ENCODE data around the gene OGDH.

The OGDH gene

DNA sequence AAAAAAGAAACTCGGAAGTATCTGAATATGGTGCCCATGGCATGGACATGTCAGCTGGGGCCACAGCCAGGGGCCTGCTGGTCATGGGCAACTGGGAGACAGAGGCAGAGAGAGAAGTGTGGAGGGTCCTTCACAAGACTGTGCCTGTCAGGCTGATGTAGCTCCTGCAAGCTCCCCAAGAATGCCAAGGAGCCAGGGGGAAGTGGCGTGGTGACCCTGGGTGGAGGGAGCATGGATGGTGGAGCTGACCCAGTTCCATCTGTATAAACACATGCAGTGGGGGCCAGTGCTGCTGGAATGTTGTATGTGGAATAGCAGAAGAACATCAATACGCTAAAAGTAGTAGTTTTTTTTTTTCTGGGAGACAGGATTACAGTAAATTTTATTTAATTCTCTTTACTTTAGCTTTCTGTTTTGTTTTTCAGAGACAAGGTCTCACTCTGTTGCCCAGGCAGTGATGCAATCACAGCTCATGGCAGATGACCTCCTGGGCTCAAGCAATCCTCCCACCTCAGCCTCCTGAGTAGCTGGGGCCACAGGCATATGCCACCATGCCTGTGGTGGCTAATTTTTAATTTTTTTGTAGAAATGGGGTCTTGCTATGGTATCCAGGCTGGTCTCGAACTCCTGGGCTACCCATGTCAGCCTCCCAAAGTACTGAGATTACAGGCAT lies 131.8 kb downstream of the OGDH start:
- TF ChIP-seq CTCF (IDR thresholded peaks at IDR 0.05; ENCODE audit: low read length) (no peak), EZH2phosphoT487 (IDR thresholded peaks at IDR 0.05; ENCODE audit: low read length) (no peak), EZH2 (optimal IDR thresholded peaks at IDR 0.05; ENCODE audit: low read depth, low read length) (no peak)
- H3K36me3 ChIP-seq (replicated peaks; ENCODE audit: insufficient read depth, low read length) = no peaks in the 10 kb centered on the region
- H3K27me3 ChIP-seq (replicated peaks; ENCODE audit: insufficient read depth, low read length) = no peaks in the 10 kb centered on the region
- no peak overlapping the region for H3K9ac ChIP-seq (ENCODE audit: low read length)
- no peak overlapping the region for H3K27ac ChIP-seq (ENCODE audit: low read length)
- no peaks in the 10 kb centered on the region for H3K79me2 ChIP-seq (ENCODE audit: low read length)
- no peak overlapping the region for H2AFZ ChIP-seq (ENCODE audit: low read length)
- no peak for DNase-seq
- H4K20me1 ChIP-seq (ENCODE audit: insufficient read depth, low read length) = no peaks in the 10 kb centered on the region
- peaks cover 7% of the 10 kb centered on the region for H3K4me1 ChIP-seq (ENCODE audit: low read length)
- H3F3A ChIP-seq (ENCODE audit: insufficient read depth, low read length) = no peaks in the 10 kb centered on the region
- no peaks in the 10 kb centered on the region for H3K9me3 ChIP-seq (replicated peaks; ENCODE audit: insufficient read depth, low read length)
- H3K4me3 ChIP-seq (ENCODE audit: low read length) = no peak overlapping the region
- no peaks in the 10 kb centered on the region for H3K9me2 ChIP-seq (replicated peaks; ENCODE audit: insufficient read depth, low read length)
- no peak overlapping the region for H3K4me2 ChIP-seq (ENCODE audit: low read depth, low read length)

DNA sequence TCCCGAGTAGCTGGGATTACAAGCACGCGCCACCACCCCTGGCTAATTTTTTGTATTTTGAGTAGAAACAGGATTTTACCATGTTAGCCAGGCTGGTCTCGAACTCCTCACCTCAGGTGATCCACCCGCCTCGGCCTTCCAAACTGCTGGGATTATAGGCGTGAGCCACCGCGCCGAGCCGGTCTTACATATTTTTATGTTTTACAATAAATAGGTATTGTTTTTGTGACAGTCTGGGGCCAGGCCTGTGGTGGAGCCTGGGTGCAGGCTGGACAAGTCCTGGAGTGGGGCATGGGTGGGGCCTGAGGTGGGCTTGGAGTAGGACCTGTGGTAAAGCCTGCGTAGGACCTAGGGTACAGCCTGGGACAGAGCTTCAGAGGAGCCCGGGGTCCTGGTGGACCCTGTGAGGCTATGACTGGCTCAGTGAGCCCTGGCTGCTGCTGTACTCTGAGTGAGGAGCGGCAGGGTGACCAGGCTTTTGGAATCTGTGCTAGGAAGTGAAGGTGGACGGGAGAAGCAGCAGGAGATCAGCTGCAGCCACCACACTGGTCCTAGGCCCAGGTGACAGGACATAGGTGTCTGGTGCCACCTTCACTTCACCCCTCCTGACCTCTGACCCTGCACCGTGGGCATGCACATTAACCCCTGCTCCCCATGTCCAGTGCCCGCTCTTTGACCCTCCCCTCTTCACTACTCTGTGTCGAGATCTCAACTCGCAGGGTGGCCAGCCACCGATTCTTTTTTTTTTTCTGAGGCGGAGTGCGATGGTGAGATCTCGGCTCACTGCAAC lies 132.6 kb downstream of the OGDH start:
- TF ChIP-seq EZH2 (optimal IDR thresholded peaks at IDR 0.05; ENCODE audit: low read depth, low read length) = no peak
- TF ChIP-seq CTCF (IDR thresholded peaks at IDR 0.05; ENCODE audit: low read length) = no peak
- TF ChIP-seq EZH2phosphoT487 (IDR thresholded peaks at IDR 0.05; ENCODE audit: low read length) = no peak

DNA sequence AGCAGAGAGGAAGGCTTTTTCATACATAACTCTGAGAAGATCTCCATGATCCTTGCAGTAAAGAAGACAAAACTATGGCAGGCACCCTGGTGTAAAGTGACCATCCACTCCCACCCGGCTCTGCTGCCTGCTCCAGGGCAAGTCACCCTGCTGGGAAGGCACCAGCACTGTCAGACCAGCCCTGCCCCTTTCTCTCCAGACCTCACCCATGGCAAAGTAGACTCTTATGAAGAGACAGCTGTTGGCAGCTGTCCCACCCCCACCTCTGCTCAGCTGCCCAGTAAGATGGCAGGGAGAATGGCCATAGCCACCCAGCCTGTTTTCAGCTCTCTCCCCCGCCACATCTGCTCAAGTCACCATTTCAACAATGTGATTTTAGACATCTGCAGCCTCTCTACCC lies 133.6 kb downstream of the OGDH start:
- Histone ChIP-seq H3F3A (ENCODE audit: insufficient read depth, low read length) (no peaks in the 10 kb centered on the region), H4K20me1 (ENCODE audit: insufficient read depth, low read length) (no peaks in the 10 kb centered on the region), H3K4me3 (ENCODE audit: low read length) (no peak overlapping the region), H3K9ac (ENCODE audit: low read length) (no peak overlapping the region), H3K27ac (ENCODE audit: low read length) (no peak overlapping the region), H3K79me2 (ENCODE audit: low read length) (no peaks in the 10 kb centered on the region), H3K4me2 (ENCODE audit: low read depth, low read length) (no peak overlapping the region), H3K27me3 (replicated peaks; ENCODE audit: insufficient read depth, low read length) (no peaks in the 10 kb centered on the region), H2AFZ (ENCODE audit: low read length) (no peak overlapping the region), H3K9me3 (replicated peaks; ENCODE audit: insufficient read depth, low read length) (no peaks in the 10 kb centered on the region), H3K9me2 (replicated peaks; ENCODE audit: insufficient read depth, low read length) (no peaks in the 10 kb centered on the region), H3K4me1 (ENCODE audit: low read length) (peaks cover 7% of the 10 kb centered on the region), H3K36me3 (replicated peaks; ENCODE audit: insufficient read depth, low read length) (no peaks in the 10 kb centered on the region)
- DNase-seq = no peak
- TF ChIP-seq EZH2phosphoT487 (IDR thresholded peaks at IDR 0.05; ENCODE audit: low read length) (no peak), CTCF (IDR thresholded peaks at IDR 0.05; ENCODE audit: low read length) (no peak), EZH2 (optimal IDR thresholded peaks at IDR 0.05; ENCODE audit: low read depth, low read length) (no peak)

More for the DNA sequence above, 132.6 kb downstream of the OGDH start:
- no peaks in the 10 kb centered on the region for H3K9me2 ChIP-seq (replicated peaks; ENCODE audit: insufficient read depth, low read length)
- H3K9ac ChIP-seq (ENCODE audit: low read length) = no peak overlapping the region
- H2AFZ ChIP-seq (ENCODE audit: low read length) = no peak overlapping the region
- H3K4me1 ChIP-seq (ENCODE audit: low read length) = peaks cover 7% of the 10 kb centered on the region
- H3K27ac ChIP-seq (ENCODE audit: low read length) = no peak overlapping the region
- no peak overlapping the region for H3K4me2 ChIP-seq (ENCODE audit: low read depth, low read length)
- H3K36me3 ChIP-seq (replicated peaks; ENCODE audit: insufficient read depth, low read length) = no peaks in the 10 kb centered on the region
- H3K9me3 ChIP-seq (replicated peaks; ENCODE audit: insufficient read depth, low read length) = no peaks in the 10 kb centered on the region
- no peaks in the 10 kb centered on the region for H3K79me2 ChIP-seq (ENCODE audit: low read length)
- no peaks in the 10 kb centered on the region for H3F3A ChIP-seq (ENCODE audit: insufficient read depth, low read length)
- H3K27me3 ChIP-seq (replicated peaks; ENCODE audit: insufficient read depth, low read length) = no peaks in the 10 kb centered on the region
- H3K4me3 ChIP-seq (ENCODE audit: low read length) = no peak overlapping the region
- H4K20me1 ChIP-seq (ENCODE audit: insufficient read depth, low read length) = no peaks in the 10 kb centered on the region
- no peak for DNase-seq
